ENCODE measurements around the gene PNPLA3.

PNPLA3 gene

DNA sequence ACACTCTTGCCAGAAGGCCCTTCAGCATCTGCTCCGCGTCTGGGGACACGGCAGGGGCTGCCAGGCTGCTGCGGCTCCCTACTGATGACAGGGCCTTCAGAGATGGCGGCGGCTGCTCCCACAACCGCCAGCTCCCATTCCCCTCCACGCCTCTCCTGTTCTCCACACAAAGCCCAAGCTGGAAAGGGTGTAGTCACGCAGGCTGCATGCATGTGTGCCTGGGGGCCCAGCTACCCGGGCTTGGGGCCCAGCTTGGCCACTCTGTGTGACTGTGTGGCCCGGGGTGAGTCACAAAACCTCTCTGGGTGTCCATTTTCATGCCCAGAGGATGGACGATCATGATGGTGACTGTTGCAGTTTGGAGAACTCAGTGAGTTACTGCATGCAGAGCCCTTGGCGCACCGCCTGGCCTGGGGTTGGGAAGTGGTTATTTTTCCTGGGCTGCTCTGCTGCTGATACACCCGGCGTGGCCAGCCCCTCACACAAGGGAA is 68.8 kb downstream of the PNPLA3 start:
- DNase-seq (ENCODE audit: low read depth) = no peak

- DNase-seq (ENCODE audit: low read depth) = peak; percentile 41
Measured at GRCh38 chr22:43993072-43993760, 69.6 kb downstream of the PNPLA3 start.

GRCh38 chr22:43994006-43994405 is 70.4 kb downstream of the PNPLA3 start:
- no peak for DNase-seq (ENCODE audit: low read depth)

DNA sequence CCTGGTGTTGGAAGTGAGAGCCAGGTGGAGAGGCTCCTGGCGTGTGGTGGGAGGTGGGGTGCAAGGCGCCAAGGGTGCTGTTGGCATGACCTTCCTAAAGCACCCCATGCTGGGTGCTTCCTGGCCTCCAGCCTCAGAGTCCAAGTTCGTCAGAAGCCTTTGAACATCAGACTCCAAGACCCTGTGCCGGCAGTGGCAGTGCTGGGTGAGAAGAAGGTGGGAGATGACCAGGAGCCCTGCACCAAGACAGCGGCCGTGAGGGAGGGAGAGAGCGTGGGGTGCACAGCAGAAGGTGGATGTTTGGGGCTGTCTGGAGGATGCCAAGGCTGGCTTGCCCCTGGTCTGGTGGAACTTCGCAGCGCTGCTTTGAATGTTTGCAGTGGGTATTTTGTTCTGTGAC is 70.8 kb downstream of the PNPLA3 start:
- DNase-seq (ENCODE audit: low read depth) = no peak

DNA sequence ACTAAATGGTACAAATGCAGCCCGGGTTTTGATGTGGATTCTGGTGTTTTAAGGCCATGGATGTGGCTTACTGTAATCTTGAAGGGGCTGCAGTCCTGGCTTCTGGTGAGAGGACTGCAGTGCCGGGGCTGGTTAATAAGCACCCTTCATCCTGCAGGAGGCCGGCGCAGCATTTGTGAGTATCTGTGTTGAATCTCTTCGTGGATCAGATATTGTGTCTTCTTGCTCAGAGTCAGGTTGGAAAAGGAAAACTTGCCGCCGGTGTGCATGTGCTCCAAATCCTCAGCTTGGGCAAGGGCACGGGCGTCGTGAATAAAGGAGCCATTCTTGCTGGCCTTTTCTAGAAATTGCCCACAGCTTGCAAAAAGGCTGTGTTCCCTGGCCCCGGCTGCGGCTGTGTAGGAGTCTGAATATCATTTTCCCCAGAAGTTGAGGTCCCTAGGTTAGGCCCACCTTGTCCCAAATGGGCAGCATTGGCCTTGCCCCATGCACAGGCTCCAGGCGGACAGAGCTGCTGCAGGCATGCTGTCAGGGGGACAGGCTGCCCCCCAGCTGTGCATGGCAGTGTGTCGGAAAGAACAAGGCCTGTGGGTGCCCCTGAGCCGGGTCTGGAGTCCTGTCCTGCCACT is 71.6 kb downstream of the PNPLA3 start:
- no peak for DNase-seq (ENCODE audit: low read depth)

- DNase-seq (ENCODE audit: low read depth) = no peak
Measured at GRCh38 chr22:43995798-43996169, 72.2 kb downstream of the PNPLA3 start.

DNA sequence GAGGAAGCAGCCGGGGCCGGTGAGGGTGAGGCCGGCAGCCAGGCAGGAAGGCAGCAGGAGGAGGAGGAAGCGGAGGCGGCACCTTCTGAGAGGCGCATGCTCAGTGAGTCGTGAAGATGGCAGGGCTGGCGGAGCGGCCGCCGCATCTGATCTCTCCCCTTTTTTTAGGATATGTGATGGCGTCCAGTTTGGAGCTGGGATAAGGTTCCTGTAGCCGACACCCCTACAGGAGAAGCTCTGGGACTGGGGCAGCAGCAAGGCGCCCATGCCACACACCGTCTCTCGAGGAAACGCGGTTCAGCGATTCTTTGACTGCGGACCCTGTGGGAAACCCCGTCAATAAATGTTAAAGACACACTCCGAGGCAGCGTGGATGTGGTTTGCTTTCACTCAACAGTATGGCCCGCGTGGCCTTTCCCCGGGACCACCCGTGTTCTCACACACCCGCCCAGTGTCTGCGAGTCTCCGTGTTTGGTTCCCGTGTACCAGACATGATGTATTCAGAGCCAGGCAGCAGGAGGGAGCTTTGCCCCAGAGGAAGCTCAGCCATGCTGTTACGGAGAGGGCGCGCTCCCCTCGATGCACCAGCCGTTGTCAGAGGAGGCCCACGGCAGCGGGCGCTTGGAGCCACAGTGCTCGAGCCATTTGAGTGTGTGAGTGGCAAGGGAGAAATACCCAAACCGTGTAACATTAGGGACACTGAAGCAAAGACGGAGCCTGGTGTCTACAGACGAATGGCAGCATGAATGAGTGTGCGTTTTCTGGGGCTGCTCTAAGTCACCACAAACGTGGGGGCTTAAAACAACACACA is 72.8 kb downstream of the PNPLA3 start:
- DNase-seq (ENCODE audit: low read depth) = peak; percentile 51

DNA sequence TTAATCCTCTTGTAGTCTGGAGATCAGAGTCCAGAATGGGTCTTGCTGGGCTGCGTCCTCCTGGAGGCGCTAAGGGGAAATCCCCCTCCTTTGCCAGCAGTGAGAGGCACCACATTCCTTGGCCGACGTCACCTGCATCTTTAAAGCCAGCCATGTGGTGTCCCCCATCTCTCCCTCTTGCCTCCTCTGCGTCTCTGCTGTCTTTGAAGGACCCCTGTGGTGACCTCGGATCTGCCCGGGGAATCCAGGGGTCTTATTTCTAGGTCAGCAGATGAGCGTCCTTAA is 73.3 kb downstream of the PNPLA3 start:
- no peak for DNase-seq (ENCODE audit: low read depth)
